ENCODE results near the gene SPRR1B.

- no peak for TF ChIP-seq POLR2A (IDR thresholded peaks at IDR 0.05)
- no peak for TF ChIP-seq CTCF (IDR thresholded peaks at IDR 0.05)
These were observed 39.2 kb downstream of the SPRR1B start for GRCh38 chr1:153070243-153070642.

All from transverse colon (tissue), 3 donors.